H9 (cell line): ENCODE measurements around the gene FOXR1. TPM values are rescaled to one million over a fixed set of nuclear protein-coding genes. Genes with fewer than 3 reads are reported as not detected.

Experiments used
- DNase-seq: peaks from one replicate; pipeline ENCODE4 v3.0.0-alpha.2; 2017
- H2AFZ ChIP-seq: one replicate; pipeline ENCODE4 v1.6.1; 2013; ENCODE audit warnings: mild to moderate bottlenecking, low read length, control low read depth, moderate library complexity
- H2AK5ac ChIP-seq: 2 replicates; pipeline ENCODE4 v1.6.1; 2013; ENCODE audit warnings: low read length, control low read depth, mixed read lengths; ENCODE audit not compliant: insufficient read length
- H2BK120ac ChIP-seq: one replicate; pipeline ENCODE4 v1.6.1; 2013; ENCODE audit warnings: low read depth, mild to moderate bottlenecking, low read length, control low read depth, inconsistent platforms; ENCODE audit not compliant: poor library complexity, severe bottlenecking
- H2BK12ac ChIP-seq: 2 replicates; pipeline ENCODE4 v1.6.1; 2013; ENCODE audit warnings: low read length, control low read depth, mixed read lengths, low read depth; ENCODE audit not compliant: insufficient read length
- H2BK15ac ChIP-seq: 2 replicates; pipeline ENCODE4 v1.6.1; 2013; ENCODE audit warnings: low read depth, low read length, control low read depth
- H2BK20ac ChIP-seq: one replicate; pipeline ENCODE4 v1.6.1; 2013; ENCODE audit warnings: low read depth, mild to moderate bottlenecking, low read length, control low read depth, inconsistent platforms; ENCODE audit not compliant: poor library complexity, severe bottlenecking
- H2BK5ac ChIP-seq: 2 replicates; pipeline ENCODE4 v1.6.1; 2013; ENCODE audit warnings: low read length, control low read depth, mixed read lengths; ENCODE audit not compliant: insufficient read length
- H3K14ac ChIP-seq: 2 replicates; pipeline ENCODE4 v1.6.1; 2013; ENCODE audit warnings: low read length, control low read depth; ENCODE audit not compliant: insufficient read depth
- H3K18ac ChIP-seq: 2 replicates; pipeline ENCODE4 v1.6.1; 2013; ENCODE audit warnings: low read depth, mild to moderate bottlenecking, mixed read lengths, low read length, control low read depth; ENCODE audit not compliant: insufficient read length
- H3K23ac ChIP-seq: 2 replicates; pipeline ENCODE4 v1.6.1; 2013; ENCODE audit warnings: low read length, control low read depth, mixed read lengths, low read depth; ENCODE audit not compliant: insufficient read length
- H3K23me2 ChIP-seq: 2 replicates; pipeline ENCODE4 v1.6.1; 2013; ENCODE audit warnings: low read depth, mild to moderate bottlenecking, mixed read lengths, low read length, control low read depth; ENCODE audit not compliant: insufficient read length, poor library complexity, severe bottlenecking
- H3K27ac ChIP-seq: 2 replicates; pipeline ENCODE4 v1.5.1; 2013; ENCODE audit warnings: low read length, control low read depth, mixed read lengths, low read depth; ENCODE audit not compliant: insufficient read length
- H3K27me3 ChIP-seq: 2 replicates; pipeline ENCODE4 v1.6.1; 2013; ENCODE audit warnings: low read length, control low read depth, inconsistent platforms; ENCODE audit not compliant: insufficient read depth
- H3K4ac ChIP-seq: 2 replicates; pipeline ENCODE4 v1.6.1; 2013; ENCODE audit warnings: low read depth, mild to moderate bottlenecking, control low read depth, inconsistent platforms, low read length, moderate library complexity
- H3K4me1 ChIP-seq: 2 replicates; pipeline ENCODE4 v1.6.1; 2013; ENCODE audit warnings: low read length, control low read depth, inconsistent platforms; ENCODE audit not compliant: insufficient read depth
- H3K4me2 ChIP-seq: 2 replicates; pipeline ENCODE4 v1.6.1; 2013; ENCODE audit warnings: low read length, control low read depth, mixed read lengths; ENCODE audit not compliant: insufficient read length, insufficient read depth
- H3K56ac ChIP-seq: 2 replicates; pipeline ENCODE4 v1.6.1; 2013; ENCODE audit warnings: low read depth, mild to moderate bottlenecking, mixed read lengths, low read length, control low read depth; ENCODE audit not compliant: insufficient read length
- H3K79me1 ChIP-seq: 2 replicates; pipeline ENCODE4 v1.6.1; 2013; ENCODE audit warnings: low read depth, mild to moderate bottlenecking, moderate library complexity, low read length, control low read depth, inconsistent platforms; ENCODE audit not compliant: insufficient read depth, poor library complexity, severe bottlenecking
- H3K79me2 ChIP-seq: 2 replicates; pipeline ENCODE4 v1.6.1; 2013; ENCODE audit warnings: low read length, control low read depth, inconsistent platforms; ENCODE audit not compliant: insufficient read depth
- H3K9ac ChIP-seq: 2 replicates; pipeline ENCODE4 v1.6.1; 2013; ENCODE audit warnings: low read length, control low read depth, mixed read lengths; ENCODE audit not compliant: insufficient read length; ENCODE audit errors: extremely low read depth
- H3K9me3 ChIP-seq: one replicate; pipeline ENCODE4 v1.6.1; 2013; ENCODE audit warnings: low read depth, low read length, inconsistent platforms; ENCODE audit not compliant: control insufficient read depth
- H3T11ph ChIP-seq: one replicate; pipeline ENCODE4 v1.6.1; 2013; ENCODE audit warnings: mild to moderate bottlenecking, low read length, control low read depth, inconsistent platforms
- H4K20me1 ChIP-seq: one replicate; pipeline ENCODE4 v1.6.1; 2013; ENCODE audit not compliant: control insufficient read depth, insufficient read length, insufficient read depth
- H4K5ac ChIP-seq: 2 replicates; pipeline ENCODE4 v1.6.1; 2013; ENCODE audit warnings: low read depth, mild to moderate bottlenecking, mixed read lengths, low read length, control low read depth; ENCODE audit not compliant: insufficient read length
- H4K8ac ChIP-seq: replicated peaks from 2 replicates; pipeline ENCODE4 v1.6.1; 2013; ENCODE audit warnings: low read length, control low read depth, mixed read lengths, low read depth; ENCODE audit not compliant: insufficient read length
- H4K91ac ChIP-seq: 2 replicates; pipeline ENCODE4 v1.6.1; 2013; ENCODE audit warnings: low read depth, mild to moderate bottlenecking, moderate library complexity, mixed read lengths, low read length, control low read depth; ENCODE audit not compliant: insufficient read length
- H3K27ac Mint-ChIP-seq, 3 experiments: 2 replicates in 2 of 3; 3 replicates in 1 of 3; pipeline ENCODE4 v1.8.0; 2020 to 2021; ENCODE audit warnings: mixed read lengths in 3 of 3, mild to moderate bottlenecking in 1 of 3, moderate library complexity in 1 of 3
- H3K27me3 Mint-ChIP-seq: 2 replicates; pipeline ENCODE4 v1.8.0; 2021; ENCODE audit warnings: low read depth, mild to moderate bottlenecking, moderate library complexity, mixed read lengths
- H3K36me3 Mint-ChIP-seq, 3 experiments: 2 replicates in 2 of 3; 3 replicates in 1 of 3; pipeline ENCODE4 v1.8.0; 2020 to 2021; ENCODE audit warnings: low read depth in 3 of 3, mixed read lengths in 3 of 3; ENCODE audit not compliant: insufficient read depth in 1 of 3
- H3K4me1 Mint-ChIP-seq, 2 experiments: 2 replicates each; pipeline ENCODE4 v1.8.0; 2020; ENCODE audit warnings: mixed read lengths in 2 of 2
- H3K4me3 Mint-ChIP-seq, 2 experiments: 2 replicates in 1 of 2; 3 replicates in 1 of 2; pipeline ENCODE4 v1.8.0; 2020 to 2021; ENCODE audit warnings: mild to moderate bottlenecking in 2 of 2, mixed read lengths in 2 of 2, moderate library complexity in 1 of 2
- H3K9me3 Mint-ChIP-seq, 2 experiments: 2 replicates in 1 of 2; 3 replicates in 1 of 2; pipeline ENCODE4 v1.8.0; 2020; ENCODE audit warnings: mild to moderate bottlenecking in 2 of 2, mixed read lengths in 2 of 2, moderate library complexity in 1 of 2
- CTCF ChIP-seq: fragments of 200-600 bp; sonication (generic); conservative IDR thresholded peaks from 3 replicates; pipeline ENCODE4 v1.8.0; 2021; ENCODE audit warnings: antibody characterized with exemption, mild to moderate bottlenecking
- total RNA-seq: library from RNA; stranded (reverse); gene quantifications from 2 replicates; pipeline ENCODE4 v1.2.1, GENCODE V29; 2021

Gene FOXR1
- total RNA-seq, 1 experiment from 2014 or later = not detected

DNA sequence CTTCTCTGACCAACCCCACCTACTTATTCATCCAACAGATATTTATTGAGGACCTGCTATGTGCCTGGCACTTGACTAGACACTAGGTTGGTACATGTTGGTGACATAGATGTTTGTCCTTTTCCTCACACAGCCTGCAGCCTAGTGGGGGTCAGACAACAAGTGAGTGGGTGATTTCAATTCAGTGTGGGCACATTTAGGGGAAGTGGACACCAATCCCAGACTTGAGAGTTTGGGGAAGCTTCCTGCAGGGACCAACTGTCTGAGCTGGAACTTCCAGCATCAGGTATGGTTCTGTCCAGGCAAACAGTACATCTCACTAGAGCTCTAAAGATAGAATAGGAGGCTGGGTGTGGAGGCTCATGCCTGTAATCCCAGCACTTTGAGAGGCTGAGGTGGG, 40.0 kb upstream of the FOXR1 start:
- H3K9me3 Mint-ChIP-seq = no peaks in the 10 kb centered on the region
- no peaks in the 10 kb centered on the region for H3K36me3 Mint-ChIP-seq
- Histone ChIP-seq H3K56ac (no peak overlapping the region), H3K14ac (no peak overlapping the region), H2BK120ac (no peak overlapping the region), H2AFZ (no peak overlapping the region), H3K4ac (no peak overlapping the region), H3K9ac (no peak overlapping the region), H3K23ac (no peak overlapping the region), H3T11ph (no peak overlapping the region), H3K4me1 (peaks cover 5% of the 10 kb centered on the region; the same call in 1 of the 2 replicates), H3K23me2 (peaks cover 13% of the 10 kb centered on the region), H2BK5ac (no peak overlapping the region), H3K27ac (no peak overlapping the region), H3K27me3 (peaks cover 2% of the 10 kb centered on the region; the same call in 1 of the 2 replicates), H2AK5ac (no peak overlapping the region), H3K9me3 (no peaks in the 10 kb centered on the region), H4K8ac (no peak overlapping the region), H3K18ac (no peak overlapping the region), H4K91ac (no peak overlapping the region), H3K4me2 (no peak overlapping the region), H4K5ac (no peak overlapping the region), H4K20me1 (no peaks in the 10 kb centered on the region), H2BK15ac (no peak overlapping the region), H3K79me1 (no peaks in the 10 kb centered on the region), H3K79me2 (no peaks in the 10 kb centered on the region), H2BK12ac (no peak overlapping the region), H2BK20ac (no peak overlapping the region)
- H3K27me3 Mint-ChIP-seq = peaks cover 31% of the 10 kb centered on the region
- peak overlapping the region in 1 of 3 experiments; percentile 27; a peak in 1 of 7 replicates for H3K27ac Mint-ChIP-seq
- no peak for DNase-seq
- TF ChIP-seq CTCF = no peak
- peaks cover 28 to 30% of the 10 kb centered on the region in 2 experiments for H3K4me1 Mint-ChIP-seq
- H3K4me3 Mint-ChIP-seq = no peak overlapping the region; a peak in 1 of 5 replicates
